ENCODE data around the gene UBXN1.
A peak's percentile ranks its signal among the peaks of the same experiment; 100 is the strongest.

UBXN1 gene

DNA sequence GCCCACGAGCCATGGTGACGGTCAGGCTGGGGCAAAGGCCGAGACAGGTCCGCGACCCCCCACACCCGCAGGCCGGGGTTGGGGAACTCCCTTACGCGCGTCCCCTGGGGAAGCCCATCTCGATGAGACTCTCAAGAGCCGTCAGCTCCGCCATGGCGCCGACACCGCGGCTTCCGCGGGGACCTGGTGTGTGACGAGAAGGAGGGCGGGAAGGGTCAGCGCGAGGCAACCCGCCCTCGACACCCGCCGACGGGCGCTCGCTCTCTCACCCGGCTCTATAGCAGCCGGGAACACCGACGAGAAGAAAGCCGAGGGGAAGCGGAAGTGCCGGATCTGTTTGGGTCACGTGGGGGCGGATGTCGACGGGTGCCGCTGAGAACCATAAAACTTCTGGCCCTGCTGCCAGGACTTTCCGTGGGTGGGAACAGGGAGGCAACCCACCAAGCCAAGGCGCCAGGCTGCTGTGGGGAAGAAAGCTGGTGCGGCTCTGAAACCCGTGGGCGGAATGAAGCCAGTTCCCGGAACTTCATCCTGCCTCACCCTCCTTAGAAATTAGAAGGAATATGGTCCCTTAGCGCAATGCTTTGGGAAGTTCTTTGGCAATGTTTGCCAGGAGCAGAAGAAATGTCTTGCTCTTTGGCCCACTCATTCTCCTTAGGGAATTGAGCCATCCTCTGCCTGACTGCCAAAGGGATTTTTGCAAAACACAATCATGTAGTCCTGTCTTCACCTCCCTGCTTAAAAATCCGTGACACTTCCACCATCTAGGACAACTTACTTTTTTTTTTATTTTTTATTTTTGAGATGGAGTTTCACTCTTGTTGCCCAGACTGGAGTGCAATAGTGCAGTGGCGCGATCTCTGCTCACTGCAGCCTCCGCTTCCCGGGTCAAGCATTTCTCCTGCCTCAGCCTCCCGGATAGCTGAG lies at the start of gene UBXN1:
Gene UBXN1, minus strand, starts transcription at position 304 of the 927 bp plus-strand sequence. Its CDS starts 150 bp downstream, at position 154.
- peak; percentile 68 to 91 (median 84) for DNase-seq

DNA sequence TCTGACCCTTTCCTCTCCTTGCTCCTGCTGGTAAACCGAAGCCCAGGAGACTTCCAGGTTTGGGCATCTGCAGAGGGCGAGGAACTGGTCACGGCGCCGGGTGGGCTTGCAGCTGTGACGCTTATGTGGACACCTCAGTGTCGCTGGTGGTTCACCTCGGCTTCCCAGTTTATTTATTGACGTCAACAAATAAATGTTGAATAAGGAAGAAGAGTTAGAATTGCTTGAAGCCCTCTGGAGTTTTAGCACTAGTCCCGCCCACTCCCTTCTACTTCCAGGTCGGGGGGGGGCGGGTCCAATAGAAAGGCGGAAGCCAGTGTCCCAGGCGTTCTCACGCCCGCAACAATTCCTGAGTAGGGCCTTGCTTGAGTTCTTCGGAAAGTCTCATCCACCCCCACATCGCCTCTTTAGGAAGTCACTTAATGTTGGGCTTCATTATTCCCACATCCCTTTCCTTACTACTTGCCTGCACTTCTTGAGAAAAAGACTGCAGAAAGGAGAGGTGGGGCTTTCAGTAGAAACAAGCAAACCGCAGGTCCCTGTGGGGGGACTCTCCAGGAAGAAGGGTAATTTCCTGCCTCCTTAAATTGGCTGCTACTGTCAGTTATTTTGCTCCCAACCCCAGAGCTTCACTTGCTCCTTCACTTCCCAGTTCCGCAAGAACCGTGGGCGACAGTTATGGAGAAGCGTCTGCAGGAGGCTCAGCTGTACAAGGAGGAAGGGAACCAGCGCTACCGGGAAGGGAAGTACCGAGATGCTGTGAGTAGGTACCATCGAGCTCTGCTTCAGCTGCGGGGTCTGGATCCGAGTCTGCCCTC lies 49.5 kb upstream of the UBXN1 start, which contains the start of gene TTC9C:
Gene TTC9C, plus strand, starts transcription at position 316 of the 818 bp plus-strand sequence. Its CDS starts 363 bp downstream, at position 679.
- DNase-seq: peak; percentile 37 to 96 (median 86)

- DNase-seq: peak; percentile 57 to 99 (median 94)
These were observed 48.9 kb upstream of the UBXN1 start for GRCh38 chr11:62727872-62728170.

DNA sequence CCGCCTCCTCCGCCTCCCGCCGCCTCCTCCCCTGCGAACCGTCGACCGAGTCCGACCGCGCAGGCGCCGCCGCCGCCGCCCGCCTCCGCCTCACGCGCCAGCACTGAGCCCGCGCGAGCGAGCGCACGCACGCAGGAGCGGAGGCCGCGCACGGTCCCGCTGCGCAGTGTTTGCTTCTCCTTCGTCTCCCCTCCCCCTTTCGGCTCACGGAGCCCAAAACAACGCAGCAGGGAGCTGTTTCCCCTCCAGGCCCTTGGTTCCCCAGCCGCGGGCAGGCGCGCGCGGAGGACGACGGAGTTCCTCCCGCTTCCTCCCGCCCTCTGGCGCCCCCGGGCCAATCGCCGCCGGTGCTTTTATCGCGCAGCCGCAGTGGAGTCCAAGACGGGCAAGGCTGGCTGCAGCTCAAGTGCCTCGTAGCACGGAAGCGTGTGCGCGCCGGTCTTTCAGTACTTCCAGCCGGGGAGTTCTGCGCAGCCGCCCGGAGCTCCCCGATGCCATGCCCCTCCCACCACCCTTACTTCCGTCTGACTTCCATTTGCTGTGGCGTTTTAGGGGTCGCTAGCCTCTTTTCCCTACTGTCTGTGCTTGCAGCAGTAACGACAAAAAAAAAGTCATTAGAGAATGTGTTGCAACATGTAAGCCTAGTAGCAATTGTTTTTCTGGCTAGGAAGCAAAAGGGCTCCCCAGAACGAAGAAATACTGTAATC lies 48.4 kb upstream of the UBXN1 start, which contains the start of gene HNRNPUL2:
Gene HNRNPUL2, minus strand, starts transcription at position 293 of the 707 bp plus-strand sequence. CDS start 301 bp downstream, outside the sequence.
- peak; percentile 84 to 99 (median 97) for DNase-seq

DNA sequence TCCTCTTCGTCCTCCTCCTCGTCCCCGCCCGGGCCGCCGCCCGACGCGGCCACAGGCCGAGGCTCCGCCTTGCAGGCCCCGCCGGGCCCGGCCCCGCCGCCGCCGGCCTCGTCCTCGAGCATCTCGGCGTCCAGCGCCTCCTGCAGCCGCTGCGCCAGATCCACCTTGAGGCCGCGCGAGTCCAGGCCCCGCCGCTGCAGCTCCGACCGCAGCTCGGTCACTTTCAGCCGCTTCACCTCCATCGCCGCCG lies 48.0 kb upstream of the UBXN1 start:
- DNase-seq: no peak

DNA sequence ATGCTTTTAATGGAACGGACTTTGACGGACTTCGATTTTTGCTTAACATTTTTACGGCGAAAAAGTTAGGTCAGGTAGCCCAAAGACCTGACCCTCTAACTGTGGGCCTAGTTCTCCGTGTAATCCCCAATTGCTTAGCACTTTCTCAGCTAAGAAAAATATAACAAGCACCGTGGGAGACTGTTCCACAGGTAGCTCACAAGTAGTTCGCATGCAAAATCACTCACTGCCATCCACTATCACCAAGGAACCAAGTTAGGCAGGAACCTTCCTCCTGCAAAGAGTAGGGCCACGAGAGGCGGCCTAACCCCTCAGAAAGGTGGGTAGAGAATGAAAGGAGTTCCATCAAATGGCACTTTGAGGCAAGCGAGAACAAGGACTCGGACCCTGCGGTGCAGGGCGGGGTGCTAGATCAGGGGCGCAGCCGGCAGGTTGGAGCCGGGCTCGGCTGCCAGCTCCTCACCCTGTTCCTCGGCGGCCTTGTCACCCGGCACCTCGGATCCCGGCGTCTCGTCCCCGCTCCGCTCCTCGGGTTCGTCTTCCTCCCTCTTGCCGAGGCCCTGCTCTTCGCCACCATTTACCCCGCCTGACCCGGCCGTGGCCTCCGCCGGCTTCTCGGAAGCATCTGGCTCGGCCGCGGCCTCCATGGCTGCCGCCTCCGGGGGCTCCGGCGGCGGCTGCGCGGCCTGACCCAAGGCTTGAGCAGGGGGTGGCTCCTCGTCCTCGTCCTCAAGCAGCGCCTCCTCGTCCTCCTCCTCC lies 47.5 kb upstream of the UBXN1 start:
- peak in 4 of 14 donors; percentile 12 to 63 (median 28) for DNase-seq

GRCh38 chr11:62725646-62726045 lies 46.8 kb upstream of the UBXN1 start:
- no peak for DNase-seq

DNA sequence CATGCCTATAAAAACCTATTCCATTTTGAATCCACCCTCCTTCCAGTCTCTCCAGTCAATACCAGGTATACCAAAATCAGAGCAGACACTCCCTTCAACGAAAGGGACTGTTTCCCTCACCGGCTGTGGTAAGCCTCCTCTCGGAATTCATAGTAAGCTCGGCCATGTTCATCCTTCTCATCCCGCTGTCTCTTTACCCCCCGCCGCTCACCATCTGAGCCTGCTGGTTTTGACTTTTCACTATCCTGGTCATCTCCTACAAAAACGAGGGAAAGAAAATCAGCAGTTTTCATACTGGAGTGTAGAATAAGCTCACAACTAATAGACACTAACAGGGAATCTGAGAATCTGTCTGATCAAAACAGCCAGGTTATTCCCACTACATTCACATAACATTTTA lies 45.3 kb upstream of the UBXN1 start:
- DNase-seq: peak in 1 of 14 donors; percentile 54

GRCh38 chr11:62721994-62722393 lies 43.1 kb upstream of the UBXN1 start:
- DNase-seq: no peak

GRCh38 chr11:62719302-62719978 lies 40.6 kb upstream of the UBXN1 start:
- no peak for DNase-seq

DNA sequence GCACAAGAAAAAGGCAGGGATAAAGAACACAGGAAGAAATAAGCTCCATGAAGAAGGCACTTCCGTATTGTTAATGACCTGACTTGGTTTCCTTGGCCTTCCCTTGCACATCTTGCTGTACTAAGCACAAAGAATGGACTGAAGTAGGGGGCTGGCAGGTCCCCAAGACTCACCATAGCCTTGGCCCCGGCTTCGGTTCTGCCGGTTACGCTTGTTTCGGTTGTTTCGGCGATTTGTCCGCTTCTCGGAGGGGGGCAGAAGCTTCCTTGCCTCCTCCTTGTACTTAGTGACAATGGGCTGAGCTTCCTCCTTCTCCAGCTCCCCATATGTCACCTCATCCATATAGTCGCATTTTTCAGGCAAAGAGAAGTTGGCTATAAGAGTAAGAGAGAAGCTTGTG lies 37.9 kb upstream of the UBXN1 start:
- peak in 2 of 14 donors; percentile 0 to 5 for DNase-seq

DNA sequence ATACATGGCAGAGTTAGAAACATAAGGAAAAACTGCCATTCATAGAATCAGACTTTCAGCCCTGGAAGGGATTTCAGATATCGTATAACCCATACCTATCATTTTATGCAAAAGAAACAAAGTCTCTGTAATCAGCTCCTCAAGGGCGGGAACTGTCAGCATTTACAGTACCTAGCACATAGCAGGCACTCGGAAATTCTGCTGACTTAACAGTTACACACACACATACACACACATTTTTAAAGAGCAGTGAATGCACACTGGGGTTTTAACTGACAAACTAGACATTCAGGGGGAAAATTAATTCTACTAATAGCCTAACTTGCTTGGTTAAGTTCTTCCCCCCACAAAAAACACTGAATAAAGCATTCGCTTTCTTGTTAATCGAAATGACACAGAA lies 37.3 kb upstream of the UBXN1 start:
- DNase-seq: no peak

GRCh38 chr11:62715150-62716130 lies 36.6 kb upstream of the UBXN1 start:
- no peak for DNase-seq

DNA sequence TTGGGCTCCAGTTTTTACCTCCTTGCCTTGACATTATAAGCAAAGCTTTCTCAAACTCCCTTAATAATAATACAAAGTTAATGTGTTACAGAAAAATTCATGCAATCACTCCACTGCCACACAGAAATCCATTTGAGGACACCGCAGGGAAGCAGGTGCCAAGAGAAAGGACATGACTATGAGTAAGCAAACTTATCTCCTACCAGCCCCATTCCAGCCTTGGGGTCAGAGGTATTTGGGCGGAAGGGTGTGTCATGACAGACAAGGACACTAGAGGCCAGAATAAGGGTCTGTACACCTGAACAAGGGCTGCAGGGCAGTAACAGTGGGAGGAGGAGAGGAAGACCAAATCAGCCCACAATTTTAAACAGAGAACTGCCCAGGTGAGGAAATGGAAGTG lies 34.5 kb upstream of the UBXN1 start:
- DNase-seq: no peak

DNA sequence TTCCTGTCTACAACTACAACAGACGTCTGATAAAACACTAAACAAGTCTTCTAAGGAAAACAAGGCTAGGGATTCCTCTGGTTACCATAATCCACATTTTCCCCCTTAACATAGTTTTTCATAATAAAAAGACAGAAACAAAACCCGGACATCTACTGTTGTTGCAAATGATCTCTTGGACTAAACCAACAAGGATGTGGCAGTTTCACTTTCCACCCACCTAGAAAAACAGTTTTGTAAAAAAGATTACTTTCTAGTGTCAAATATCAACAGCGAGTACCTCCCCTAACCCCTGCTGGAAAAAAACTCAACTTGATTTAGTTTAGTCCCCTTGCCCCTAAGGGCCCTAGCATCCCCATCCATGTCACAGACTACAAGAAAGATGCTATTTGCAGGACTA lies 34.0 kb upstream of the UBXN1 start:
- DNase-seq: no peak

GRCh38 chr11:62712276-62712812 lies 33.5 kb upstream of the UBXN1 start:
- DNase-seq: no peak

DNA sequence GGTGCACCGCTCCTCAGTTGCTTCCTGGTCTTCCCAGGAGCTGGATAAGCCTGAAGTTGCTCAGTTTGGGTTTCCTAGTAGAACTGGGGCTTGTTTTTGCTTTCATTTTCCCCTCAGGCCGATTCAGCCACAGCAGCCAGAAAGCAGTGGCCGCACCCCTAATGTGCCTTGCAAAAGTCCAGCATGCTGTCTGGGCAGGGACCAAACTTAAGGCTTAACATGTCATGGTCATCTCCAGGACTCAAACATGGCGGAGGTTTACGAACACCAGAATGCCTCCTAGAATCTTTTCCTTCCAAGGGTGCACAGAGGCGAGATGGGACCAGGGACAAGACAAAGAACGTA lies 31.1 kb upstream of the UBXN1 start:
- peak in 3 of 14 donors; percentile 45 to 64 (median 61) for DNase-seq

DNA sequence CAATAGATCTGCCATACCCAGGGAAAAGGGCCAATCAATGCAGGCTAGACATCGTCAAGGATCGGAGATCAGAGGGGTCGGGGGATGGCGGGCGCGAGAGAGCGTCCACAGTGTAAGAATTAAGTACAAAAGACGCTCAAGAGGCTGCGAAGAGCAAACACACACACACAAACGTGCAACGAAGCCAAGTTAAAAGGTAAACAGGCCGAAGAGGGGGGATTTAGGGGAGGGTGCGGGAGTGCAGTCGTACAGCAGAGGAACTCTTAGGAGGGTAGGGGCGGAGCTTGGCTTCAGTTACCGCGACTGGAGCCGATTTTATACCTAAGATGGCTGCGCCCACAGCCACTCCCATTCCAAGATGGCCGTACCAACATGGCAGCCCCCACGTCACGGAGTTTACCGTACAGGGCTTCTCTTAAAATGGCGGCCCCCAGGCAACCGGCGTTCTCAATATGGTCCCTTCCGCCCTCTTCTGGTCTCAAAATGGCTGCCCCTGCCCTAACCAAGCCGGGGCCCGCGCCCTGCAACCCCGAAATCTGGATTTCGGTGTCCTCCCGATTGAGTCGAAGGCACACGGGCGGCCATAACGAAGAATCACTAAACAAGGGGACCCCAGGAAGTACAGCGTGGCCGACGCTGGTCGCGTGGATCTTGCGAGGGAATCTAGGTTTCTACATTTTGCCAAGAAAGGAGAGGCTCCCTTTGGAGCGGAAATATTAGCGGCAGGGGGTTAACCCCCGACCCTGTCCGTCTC lies 30.6 kb upstream of the UBXN1 start:
- peak; percentile 64 to 96 (median 91) for DNase-seq

DNA sequence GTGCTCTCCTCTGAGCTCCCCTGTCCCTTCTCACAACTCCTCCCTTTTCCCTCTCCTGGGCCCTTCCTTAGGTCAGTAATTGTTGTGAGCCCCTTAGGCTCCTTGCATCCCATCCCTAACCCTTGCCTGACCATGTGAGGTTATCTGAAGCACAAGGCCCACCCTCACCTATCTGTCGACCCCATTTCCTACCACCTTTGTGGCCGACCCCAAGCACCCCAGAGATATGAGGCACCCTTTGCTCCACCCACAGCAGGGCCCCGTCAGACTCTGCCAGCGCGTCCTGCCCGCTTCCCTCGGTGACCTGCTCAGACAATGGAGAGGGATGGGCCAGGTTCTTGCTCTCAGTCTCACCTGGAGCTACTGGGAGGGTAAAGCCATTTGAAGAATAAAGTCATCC lies 29.9 kb upstream of the UBXN1 start:
- peak in 2 of 14 donors; percentile 54 to 60 for DNase-seq
